Hypothalamus (tissue), 51 donors: ENCODE data around the gene PRSS21.

Experiments used
- DNase-seq, 51 donors: peaks; one replicate each; lab custom pipeline; 2025; lab: John Stamatoyannopoulos, UW

The PRSS21 gene

DNA sequence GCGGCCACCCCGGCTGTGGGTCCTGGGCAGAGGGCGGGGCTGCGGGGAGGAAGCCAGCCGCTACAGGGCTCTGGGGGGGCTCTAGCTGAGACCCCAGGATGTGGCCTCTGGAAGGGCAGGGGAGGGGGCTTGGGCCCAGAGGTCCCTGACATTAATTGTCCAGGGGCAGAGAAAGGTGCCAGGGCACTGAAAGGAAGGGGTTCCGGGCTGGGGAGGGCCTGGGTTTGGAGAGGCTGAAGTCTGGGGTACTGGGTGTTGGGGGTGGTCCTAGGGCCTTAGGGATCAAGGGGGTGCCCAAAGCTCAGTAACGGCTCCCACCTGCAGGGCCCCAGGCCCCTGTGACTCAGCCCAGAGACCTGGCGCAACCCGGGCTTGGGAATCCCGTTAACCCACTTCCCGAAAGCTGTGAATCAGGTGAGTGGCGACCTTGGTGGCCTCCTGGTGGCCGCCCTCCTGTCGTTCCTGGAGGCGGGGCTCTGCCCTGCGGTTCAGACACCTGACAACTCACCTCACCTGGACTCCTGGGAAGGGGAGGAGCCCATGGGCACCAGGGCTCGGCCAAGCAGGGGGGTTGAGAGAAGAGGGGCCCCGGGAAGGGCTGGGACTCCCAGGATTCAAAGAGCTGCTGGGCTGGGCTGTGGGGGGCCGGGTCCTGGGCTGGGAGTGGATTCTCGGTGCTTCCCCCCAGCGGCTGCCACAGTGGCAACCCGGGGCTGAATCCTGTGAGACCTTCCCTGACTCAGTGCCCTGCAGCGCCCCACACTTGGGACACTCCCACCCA, 41.4 kb downstream of the PRSS21 start:
- no peak for DNase-seq

DNA sequence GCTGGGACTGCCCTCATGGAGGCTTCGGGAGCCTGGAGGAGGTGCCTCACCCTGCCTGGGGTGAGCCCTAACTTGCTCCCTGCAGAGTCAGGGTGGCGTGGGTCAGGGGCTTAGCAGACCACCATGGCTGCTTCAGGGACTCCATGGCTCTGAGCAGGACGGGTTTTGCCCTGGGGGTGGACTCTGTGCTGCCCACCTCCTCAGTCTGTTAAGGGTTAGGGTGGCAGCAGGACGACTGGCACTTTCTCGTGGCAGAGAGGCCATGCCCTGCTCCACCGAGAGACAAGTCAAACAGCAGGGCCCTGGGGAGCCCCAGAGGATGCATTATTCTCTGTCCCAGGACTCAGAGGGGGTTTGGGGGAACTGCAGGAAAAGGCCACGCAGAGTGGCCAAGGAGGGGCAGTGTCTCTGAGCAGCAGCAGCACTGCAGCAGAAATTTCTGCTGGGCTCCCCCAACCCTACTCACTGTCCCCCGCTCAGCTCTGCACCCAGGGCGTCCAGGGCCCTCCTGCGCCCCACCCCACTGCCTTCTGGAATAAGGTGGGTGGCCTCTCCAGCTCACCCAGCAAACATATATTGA, 42.7 kb downstream of the PRSS21 start:
- no peak for DNase-seq

DNA sequence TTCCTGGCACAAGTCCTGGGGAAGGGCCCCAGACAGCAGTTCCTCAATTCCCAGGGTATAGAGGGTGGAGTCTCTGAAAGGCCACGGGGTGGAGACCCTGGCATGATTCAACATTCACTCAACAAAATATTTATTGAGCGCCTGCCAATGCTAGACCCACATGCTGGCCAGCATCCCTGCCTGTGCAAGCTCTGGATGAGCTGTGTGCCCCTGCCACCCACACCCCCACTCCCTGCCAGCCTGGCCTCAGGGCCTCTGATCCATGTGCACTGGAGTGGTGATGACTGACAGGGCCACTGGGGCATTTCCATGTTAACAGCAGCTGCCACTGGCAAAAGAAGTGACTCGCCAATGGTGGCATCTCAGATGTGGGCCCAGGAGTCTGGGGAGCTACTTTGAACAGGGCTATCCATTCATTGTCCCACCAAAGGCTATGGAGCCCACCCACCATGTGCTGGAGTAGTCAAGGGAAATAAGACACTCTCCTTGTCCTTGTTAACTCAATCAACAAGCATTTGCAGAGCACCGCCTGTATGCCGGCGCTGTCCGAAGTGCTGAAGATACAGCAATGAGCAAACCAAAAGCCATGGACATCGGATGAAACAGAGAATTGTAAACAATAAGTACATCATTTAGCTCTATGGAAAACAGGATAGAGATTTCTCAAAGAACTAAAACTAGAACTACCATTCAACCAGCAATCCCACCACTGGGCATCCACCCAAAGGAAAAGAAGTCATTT, 44.0 kb downstream of the PRSS21 start:
- DNase-seq, result no peak

DNA sequence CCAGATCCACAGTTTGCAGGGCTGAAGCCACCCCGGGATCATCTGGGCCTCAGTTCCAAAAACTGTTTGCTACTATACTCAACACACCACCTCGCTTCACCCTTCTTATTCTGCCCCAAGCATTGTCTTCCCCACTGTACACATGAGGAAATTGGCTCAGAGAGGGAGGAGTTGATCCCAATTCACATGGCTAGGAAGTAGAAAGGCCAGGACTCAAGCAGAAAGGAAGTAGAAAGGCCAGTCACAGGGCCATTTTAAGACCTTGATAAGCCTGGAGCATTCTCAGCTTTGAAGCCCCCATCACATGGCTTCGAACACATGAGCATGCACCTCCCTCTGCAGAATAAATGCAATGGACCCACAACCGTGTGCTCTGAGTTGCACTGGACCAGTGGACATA, 48.6 kb downstream of the PRSS21 start:
- DNase-seq, result no peak

DNA sequence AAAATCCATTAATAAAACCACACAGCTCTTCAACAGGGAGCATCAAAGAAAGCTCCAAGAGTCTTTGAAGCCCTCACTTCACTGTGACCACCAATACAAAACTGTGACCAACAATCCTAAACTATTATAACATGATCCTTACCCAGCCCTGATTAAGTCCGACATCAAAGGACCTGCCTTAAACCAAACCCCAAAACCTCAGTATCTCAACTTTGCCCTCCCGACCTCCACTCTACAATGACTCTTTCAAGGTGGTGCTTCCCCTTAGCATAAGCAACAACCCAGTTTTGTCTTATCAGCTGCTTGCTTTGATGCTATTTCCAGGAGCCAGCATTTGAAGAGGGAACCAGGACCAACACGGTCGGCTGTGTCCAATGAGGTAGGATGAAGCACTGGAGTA, 49.4 kb downstream of the PRSS21 start:
- DNase-seq, result no peak

DNA sequence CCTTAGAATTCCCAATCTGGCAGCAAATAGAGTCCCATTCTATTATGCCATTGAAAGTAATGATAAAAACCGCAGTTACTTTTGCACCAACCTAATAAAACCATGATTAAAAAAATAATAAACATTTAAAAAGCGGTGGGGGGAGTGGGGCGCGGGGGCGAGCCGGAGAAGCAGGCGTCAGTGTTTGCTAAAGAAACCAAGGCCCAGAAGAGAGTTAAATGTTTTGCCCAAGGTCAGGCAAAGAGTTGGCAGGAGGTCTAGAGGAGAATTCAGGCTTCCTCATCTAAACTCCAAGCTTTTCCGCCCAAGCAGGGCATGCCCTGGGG, 50.6 kb downstream of the PRSS21 start:
- DNase-seq, result no peak

DNA sequence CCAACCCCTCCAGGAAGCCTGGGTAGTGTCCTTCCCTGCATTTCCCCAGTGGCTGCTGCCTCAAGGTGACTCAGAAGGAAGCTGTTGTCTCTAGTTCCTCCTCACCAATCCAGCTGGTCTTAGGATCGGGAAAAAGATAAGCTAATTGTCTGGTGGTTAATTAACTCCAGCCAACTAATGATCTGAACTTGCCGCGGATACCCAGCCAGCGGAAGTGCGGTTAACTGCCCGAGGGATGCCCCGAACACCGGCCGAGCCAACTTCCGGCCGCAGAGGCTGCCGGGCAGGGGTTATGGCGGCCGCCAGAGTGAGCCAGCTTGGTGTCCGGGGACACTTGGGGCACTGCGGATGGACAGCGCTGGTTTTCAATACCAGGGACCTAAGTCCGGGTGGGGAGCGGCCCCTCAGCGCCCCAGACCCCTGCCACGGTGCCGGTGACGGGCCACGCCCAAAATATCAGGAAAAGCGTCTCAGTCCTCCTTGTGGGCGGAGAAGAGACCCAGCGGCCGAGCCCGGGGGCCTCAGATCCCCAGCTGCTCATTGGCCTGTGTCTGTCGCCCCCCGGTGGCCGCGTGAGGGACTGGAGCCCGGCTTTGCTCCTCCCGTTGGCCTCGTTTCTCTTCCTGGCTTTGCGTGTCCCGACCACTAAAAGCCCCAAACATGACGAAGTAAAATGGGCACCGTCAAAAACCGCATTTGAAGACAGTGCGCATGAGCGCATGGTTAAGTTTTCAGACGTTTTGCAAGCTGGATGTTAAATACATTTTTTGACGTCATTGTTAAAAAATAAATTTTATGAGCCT, 51.2 kb downstream of the PRSS21 start:
- peak; percentile 62 to 99 (median 92) for DNase-seq
